SU-DHL-6 (cell line): ENCODE data around the gene PNPLA7.

Source experiments
- EZH2phosphoT487 ChIP-seq: fragments of 200-600 bp; sonication (generic), shearing (Covaris generic); conservative IDR thresholded peaks from 2 replicates; pipeline ENCODE4 v1.6.1; 2018; ENCODE audit warnings: mild to moderate bottlenecking, antibody characterized with exemption, low read length, moderate library complexity, mixed read lengths
- TF ChIP-seq, protein P1 (sequence below): fragments of 200-600 bp; sonication (generic); IDR thresholded peaks from one replicate; pipeline ENCODE4 v1.5.1; 2017; ENCODE audit warnings: antibody characterized with exemption, mild to moderate bottlenecking, low read length, moderate library complexity; ENCODE audit not compliant: insufficient read depth, poor library complexity, severe bottlenecking

DNA sequence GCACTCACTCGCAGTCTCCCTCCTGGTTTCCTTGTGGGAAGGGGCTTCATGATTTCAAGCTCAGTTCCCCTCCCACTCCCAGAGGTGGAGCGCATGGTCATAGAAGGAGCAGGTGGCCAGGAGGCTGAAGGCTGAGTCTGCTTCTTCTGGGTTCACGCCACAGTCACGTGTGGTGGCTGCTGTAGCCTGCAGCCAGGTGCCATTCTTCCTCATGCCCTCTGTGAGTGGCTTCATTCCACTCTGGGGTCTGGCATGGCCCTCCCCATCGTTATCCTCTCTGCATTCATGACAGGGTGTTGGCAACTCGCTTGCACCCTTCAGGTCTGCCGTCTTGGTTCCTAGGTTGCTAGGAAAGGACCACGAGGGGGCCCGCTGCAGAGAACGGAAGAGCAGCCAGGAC lies 5.0 kb upstream of the PNPLA7 start:
- TF ChIP-seq, protein P1, sequence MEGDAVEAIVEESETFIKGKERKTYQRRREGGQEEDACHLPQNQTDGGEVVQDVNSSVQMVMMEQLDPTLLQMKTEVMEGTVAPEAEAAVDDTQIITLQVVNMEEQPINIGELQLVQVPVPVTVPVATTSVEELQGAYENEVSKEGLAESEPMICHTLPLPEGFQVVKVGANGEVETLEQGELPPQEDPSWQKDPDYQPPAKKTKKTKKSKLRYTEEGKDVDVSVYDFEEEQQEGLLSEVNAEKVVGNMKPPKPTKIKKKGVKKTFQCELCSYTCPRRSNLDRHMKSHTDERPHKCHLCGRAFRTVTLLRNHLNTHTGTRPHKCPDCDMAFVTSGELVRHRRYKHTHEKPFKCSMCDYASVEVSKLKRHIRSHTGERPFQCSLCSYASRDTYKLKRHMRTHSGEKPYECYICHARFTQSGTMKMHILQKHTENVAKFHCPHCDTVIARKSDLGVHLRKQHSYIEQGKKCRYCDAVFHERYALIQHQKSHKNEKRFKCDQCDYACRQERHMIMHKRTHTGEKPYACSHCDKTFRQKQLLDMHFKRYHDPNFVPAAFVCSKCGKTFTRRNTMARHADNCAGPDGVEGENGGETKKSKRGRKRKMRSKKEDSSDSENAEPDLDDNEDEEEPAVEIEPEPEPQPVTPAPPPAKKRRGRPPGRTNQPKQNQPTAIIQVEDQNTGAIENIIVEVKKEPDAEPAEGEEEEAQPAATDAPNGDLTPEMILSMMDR, result no peak
- TF ChIP-seq EZH2phosphoT487, result no peak
